MCF 10A (cell line): ENCODE measurements around the gene PKDCC. TPM values are rescaled to one million over a fixed set of nuclear protein-coding genes. Genes with fewer than 3 reads are reported as not detected.
"Not testable (repeated sequence)": the region's sequence is repeated elsewhere in the genome, so short reads cannot be mapped to it uniquely, and the experiment has no call there.

Experiments used
- BruUV-seq: library from RNA; stranded (reverse); fragments of 400-500 nt; replicated peaks from 2 replicates; lab custom pipeline; 2021; lab: Mats Ljungman, UMichigan
- CTCF ChIA-PET: fragments of 300-600 bp; sonication (Branson Sonifier 250); formaldehyde crosslinking; extraction: SDS; loops from one replicate; lab custom pipeline; 2021; ENCODE audit warnings: antibody characterized with exemption, inconsistent platforms; lab: Yijun Ruan, JAX
- POLR2A ChIA-PET: fragments of 300-600, 350-650 bp; sonication (Branson Sonifier 250); formaldehyde crosslinking; extraction: SDS; loops from one replicate; lab custom pipeline; 2020; ENCODE audit warnings: antibody characterized with exemption, inconsistent platforms; lab: Yijun Ruan, JAX
- DNase-seq: peaks from one replicate; pipeline ENCODE4 v3.0.0-alpha.2; 2018; ENCODE audit not compliant: unreplicated experiment
- H3K27ac Mint-ChIP-seq: one replicate; pipeline ENCODE4 v1.8.0; 2022; ENCODE audit warnings: mild to moderate bottlenecking, low read depth, mixed read lengths; ENCODE audit not compliant: unreplicated experiment
- H3K27me3 Mint-ChIP-seq: one replicate; pipeline ENCODE4 v1.8.0; 2022; ENCODE audit warnings: mixed read lengths; ENCODE audit not compliant: insufficient read depth, unreplicated experiment
- H3K36me3 Mint-ChIP-seq: one replicate; pipeline ENCODE4 v1.8.0; 2022; ENCODE audit warnings: mild to moderate bottlenecking, moderate library complexity, mixed read lengths; ENCODE audit not compliant: insufficient read depth, unreplicated experiment
- H3K4me1 Mint-ChIP-seq: one replicate; pipeline ENCODE4 v1.8.0; 2022; ENCODE audit warnings: mixed read lengths; ENCODE audit not compliant: insufficient read depth, unreplicated experiment
- H3K4me3 Mint-ChIP-seq: one replicate; pipeline ENCODE4 v1.8.0; 2022; ENCODE audit warnings: mild to moderate bottlenecking, moderate library complexity, mixed read lengths; ENCODE audit not compliant: unreplicated experiment
- H3K9me3 Mint-ChIP-seq: one replicate; pipeline ENCODE4 v1.8.0; 2022; ENCODE audit warnings: mixed read lengths; ENCODE audit not compliant: unreplicated experiment
- CTCF ChIP-seq: fragments of 200-600 bp; IDR thresholded peaks from one replicate; pipeline ENCODE4 v1.8.0; 2022; ENCODE audit warnings: antibody characterized with exemption, mild to moderate bottlenecking; ENCODE audit not compliant: unreplicated experiment
- intact Hi-C: fragments of 100-400 bp; cut with micrococcal nuclease; formaldehyde crosslinking; loops from 2 replicates; pipeline ENCODE4 v1.14.1; 2022
- total RNA-seq: library from RNA; stranded (reverse); gene quantifications from 2 replicates; pipeline ENCODE4 v1.2.3, GENCODE V29; 2022

PKDCC gene
- total RNA-seq, 1 experiment from 2014 or later = 0.49 TPM

- POLR2A ChIA-PET = no interaction called here
- TF ChIP-seq CTCF = no peak
- peaks cover 12% of the 10 kb centered on the region for H3K4me1 Mint-ChIP-seq
- H3K4me3 Mint-ChIP-seq = no peak overlapping the region
- no peaks in the 10 kb centered on the region for H3K36me3 Mint-ChIP-seq
- no TSS peak for BruUV-seq
- CTCF ChIA-PET = interaction anchor here (1.6 to 1.8 kb wide), 2 partner anchors 206 to 223 kb away, joined by 7 read pairs; no protein-coding TSS in a partner anchor
- peaks cover 50% of the 10 kb centered on the region for H3K27me3 Mint-ChIP-seq
- no peaks in the 10 kb centered on the region for H3K9me3 Mint-ChIP-seq
- no peak overlapping the region for H3K27ac Mint-ChIP-seq
- intact Hi-C loops = no loop called here
- DNase-seq = no peak
These were observed 28.8 kb downstream of the PKDCC start for GRCh38 chr2:42076357-42077225.

GRCh38 chr2:42077343-42077742, 29.5 kb downstream of the PKDCC start:
- Mint-ChIP-seq H3K27ac (no peak overlapping the region), H3K4me3 (no peak overlapping the region), H3K9me3 (no peaks in the 10 kb centered on the region), H3K27me3 (peaks cover 50% of the 10 kb centered on the region), H3K4me1 (peaks cover 9% of the 10 kb centered on the region), H3K36me3 (no peaks in the 10 kb centered on the region)
- no peak for TF ChIP-seq CTCF
- ChIA-PET CTCF (interaction anchor here (1.5 to 1.6 kb wide), 3 partner anchors 9 to 224 kb away, joined by 6 to 12 read pairs (median 7); no protein-coding TSS in a partner anchor), POLR2A (no interaction called here)
- intact Hi-C loops = no loop called here
- no TSS peak for BruUV-seq
- no peak for DNase-seq

- H3K4me3 Mint-ChIP-seq = no peak overlapping the region
- intact Hi-C loops = no loop called here
- DNase-seq = no peak
- BruUV-seq = no TSS peak
- ChIA-PET CTCF (interaction anchor here (0.6 to 1.3 kb wide), 4 partner anchors 18 to 226 kb away, joined by 3 to 8 read pairs (median 4); no protein-coding TSS in a partner anchor), POLR2A (interaction anchor here (0.7 kb wide), 1 partner anchor 640 kb away, joined by 6 read pairs; no protein-coding TSS in a partner anchor)
- no peaks in the 10 kb centered on the region for H3K4me1 Mint-ChIP-seq
- H3K9me3 Mint-ChIP-seq = no peaks in the 10 kb centered on the region
- no peak for TF ChIP-seq CTCF
- H3K27me3 Mint-ChIP-seq = peaks cover 50% of the 10 kb centered on the region
- no peaks in the 10 kb centered on the region for H3K36me3 Mint-ChIP-seq
- no peak overlapping the region for H3K27ac Mint-ChIP-seq
These were observed 32.0 kb downstream of the PKDCC start for GRCh38 chr2:42079737-42080287.

GRCh38 chr2:42081151-42081550, 33.3 kb downstream of the PKDCC start:
- intact Hi-C loops, H3K4me1 Mint-ChIP-seq, DNase-seq, BruUV-seq, H3K9me3 Mint-ChIP-seq, H3K4me3 Mint-ChIP-seq, H3K27ac Mint-ChIP-seq, H3K36me3 Mint-ChIP-seq: not testable (repeated sequence)
- peaks cover 44% of the 10 kb centered on the region for H3K27me3 Mint-ChIP-seq
- CTCF ChIA-PET = interaction anchor here (0.5 to 12.8 kb wide), 3 partner anchors 9 to 229 kb away, joined by 3 to 612 read pairs (median 382); no protein-coding TSS in a partner anchor
- POLR2A ChIA-PET = interaction anchor here (0.7 kb wide), 1 partner anchor 199 kb away, joined by 3 read pairs; no protein-coding TSS in a partner anchor
